Astrocyte of the spinal cord (primary cell): ENCODE results near the gene LARP1.

ENCODE experiments used
- DNase-seq: peaks from one replicate; pipeline ENCODE4 v3.0.0; 2011; ENCODE audit warnings: low read depth, low spot score
- H3K4me3 ChIP-seq: 2 replicates; pipeline ENCODE4 v1.5.1; 2011; ENCODE audit warnings: low read depth, mild to moderate bottlenecking, low read length, moderate library complexity
- CTCF ChIP-seq: IDR thresholded peaks from 2 replicates; pipeline ENCODE4 v1.5.1; 2012; ENCODE audit warnings: low read depth, mild to moderate bottlenecking, low read length, inconsistent platforms
- in situ Hi-C: cut with HindIII; loops from 2 replicates; pipeline ENCODE4 v1.10.0; 2017; ENCODE audit warnings: low sequenced_read_pairs

Gene LARP1

GRCh38 chr5:154865466-154866184 is 110.4 kb downstream of the LARP1 start:
- no peak overlapping the region for H3K4me3 ChIP-seq
- in situ Hi-C loops = no loop called here
- TF ChIP-seq CTCF = no peak
- DNase-seq = no peak

GRCh38 chr5:154866841-154867240 is 111.7 kb downstream of the LARP1 start:
- no peak overlapping the region for H3K4me3 ChIP-seq
- no peak for DNase-seq
- TF ChIP-seq CTCF = no peak
- in situ Hi-C loops = no loop called here
